NCI-H2227 treated with DMSO at 0.1 percent for 48 hours (cell line): Measurements from ENCODE around the gene GPR25.
"Not testable (repeated sequence)": the region's sequence is repeated elsewhere in the genome, so short reads cannot be mapped to it uniquely, and the experiment has no call there.

Experiments
- DNase-seq: peaks from one replicate; lab custom pipeline; 2025; lab: John Stamatoyannopoulos, UW

Gene GPR25

GRCh38 chr1:200895443-200895789 lies 22.6 kb downstream of the GPR25 start:
- DNase-seq = no peak

DNA sequence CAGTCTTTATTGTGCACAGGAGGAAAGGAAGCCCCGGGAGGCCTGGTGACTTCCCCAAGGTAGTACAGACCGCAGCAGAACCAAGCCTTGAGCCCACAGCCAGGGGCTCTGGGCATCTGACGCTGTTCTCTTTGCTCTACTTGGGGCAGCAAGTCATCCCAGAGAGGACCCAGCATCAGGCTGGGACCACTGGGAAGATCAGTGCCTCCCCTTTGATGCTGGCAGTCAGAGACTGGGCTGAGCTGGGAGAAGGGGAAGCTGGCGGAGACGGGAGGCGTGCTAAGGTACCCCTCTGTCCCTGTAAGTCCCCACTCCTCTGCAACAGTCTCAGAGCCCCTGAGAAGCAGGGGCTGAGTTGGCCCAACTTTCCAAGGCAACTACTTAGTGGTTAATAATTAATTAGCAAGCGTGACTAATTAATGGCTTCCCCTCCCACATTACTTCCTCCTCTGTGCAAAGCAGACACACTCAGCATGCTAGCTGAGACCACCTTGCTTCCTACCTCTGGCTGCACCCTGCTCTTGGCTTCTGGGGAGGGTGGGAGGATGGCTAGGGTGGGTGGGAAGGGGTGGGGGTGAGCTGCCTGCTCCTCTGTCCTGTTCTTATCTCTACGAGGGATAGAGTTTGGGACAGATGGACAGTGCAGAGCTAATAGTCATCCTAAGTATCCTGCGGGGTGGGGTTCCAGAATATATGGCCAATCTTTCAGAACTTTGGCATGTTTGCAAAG lies 23.2 kb downstream of the GPR25 start:
- DNase-seq = no peak

GRCh38 chr1:200896531-200897196 lies 23.9 kb downstream of the GPR25 start:
- no peak for DNase-seq

DNA sequence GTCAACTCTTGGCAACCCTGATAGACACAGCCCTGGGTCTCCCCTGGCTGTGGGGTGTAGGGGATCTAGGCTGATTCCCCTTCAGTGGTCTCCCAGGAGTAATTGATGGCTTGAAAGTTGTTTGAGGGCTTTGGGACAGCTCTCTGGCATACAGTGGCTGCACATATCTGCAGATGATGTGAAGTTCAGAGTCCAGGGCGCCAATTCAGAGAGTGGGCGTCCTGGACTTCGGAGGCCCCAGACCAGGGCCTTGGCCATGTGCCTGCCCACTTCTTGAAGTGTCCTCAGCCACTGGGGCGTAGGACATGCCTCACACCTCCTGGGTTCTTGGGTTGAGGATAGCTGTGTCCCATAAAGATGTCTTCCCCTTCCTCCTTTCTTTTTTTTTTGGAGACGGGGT lies 24.5 kb downstream of the GPR25 start:
- DNase-seq = no peak

- DNase-seq = no peak
These were observed 26.2 kb downstream of the GPR25 start for GRCh38 chr1:200899015-200899386.

DNA sequence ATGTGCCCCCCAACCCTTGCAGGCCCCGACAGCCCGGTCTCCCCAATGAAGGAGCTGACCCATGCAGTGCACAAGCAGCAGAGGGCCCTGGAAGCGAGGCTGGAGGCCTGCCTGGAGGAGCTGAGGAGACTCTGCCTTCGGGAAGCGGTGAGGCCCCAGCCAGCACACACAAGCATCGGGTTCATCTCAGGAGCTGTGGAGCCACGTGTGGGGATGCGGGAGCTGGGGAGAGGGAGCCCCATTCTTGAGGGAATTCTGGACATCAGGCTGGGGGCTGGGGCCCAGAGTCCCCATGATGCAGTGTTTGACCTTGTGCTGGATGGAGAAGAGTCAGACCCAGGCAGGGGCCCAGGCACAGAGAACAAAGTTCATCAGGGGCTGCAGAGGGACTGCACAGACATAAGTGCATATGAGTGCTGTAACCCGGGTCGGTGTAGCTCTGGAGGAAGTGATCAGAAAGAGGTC lies 26.7 kb downstream of the GPR25 start:
- no peak for DNase-seq

DNA sequence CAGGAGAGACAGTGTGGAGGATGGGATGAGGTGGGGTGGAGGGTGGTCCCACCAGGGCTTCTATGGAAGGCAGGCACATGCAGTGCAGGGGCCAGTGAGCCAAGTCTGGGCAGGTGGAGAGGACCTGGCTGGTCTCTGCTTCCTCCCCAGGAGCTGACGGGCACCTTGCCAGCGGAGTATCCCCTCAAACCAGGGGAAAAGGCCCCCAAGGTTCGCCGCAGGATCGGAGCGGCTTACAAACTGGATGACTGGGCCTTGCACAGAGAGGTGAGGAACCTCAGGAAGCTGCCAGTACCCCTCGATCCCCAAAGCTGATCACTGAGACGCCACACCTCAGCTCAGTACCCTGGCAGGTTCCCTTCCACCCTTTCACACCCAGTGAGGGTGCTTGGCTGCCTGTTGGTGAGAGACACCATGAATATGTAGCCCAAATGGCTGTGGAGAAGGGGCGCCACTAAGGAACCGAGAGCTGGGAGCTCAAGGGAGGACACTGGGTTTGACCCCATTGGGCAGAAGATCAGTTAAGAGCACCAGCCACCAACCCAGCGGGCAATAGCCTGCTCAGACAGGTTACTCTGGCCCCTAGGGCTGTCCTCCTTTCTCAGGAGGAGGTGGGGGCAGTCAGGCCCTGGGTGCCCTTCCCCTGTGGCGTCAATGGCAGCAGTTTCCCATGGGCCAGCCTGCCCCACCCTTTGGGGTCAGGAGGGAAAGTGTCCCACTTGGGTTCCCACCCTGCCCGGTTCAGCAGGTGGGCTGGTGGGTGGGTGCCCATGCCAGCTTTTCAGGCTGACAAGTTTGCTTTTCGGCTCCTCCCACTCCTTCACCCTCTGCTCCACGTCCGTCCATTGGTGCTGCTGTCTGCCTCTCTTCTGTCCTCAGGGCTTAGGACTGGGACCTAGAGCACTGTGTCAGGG lies 27.4 kb downstream of the GPR25 start:
- no peak for DNase-seq

GRCh38 chr1:200900877-200901276 lies 28.1 kb downstream of the GPR25 start:
- no peak for DNase-seq

- no peak for DNase-seq
These were observed 28.6 kb downstream of the GPR25 start for GRCh38 chr1:200901350-200901749.

DNA sequence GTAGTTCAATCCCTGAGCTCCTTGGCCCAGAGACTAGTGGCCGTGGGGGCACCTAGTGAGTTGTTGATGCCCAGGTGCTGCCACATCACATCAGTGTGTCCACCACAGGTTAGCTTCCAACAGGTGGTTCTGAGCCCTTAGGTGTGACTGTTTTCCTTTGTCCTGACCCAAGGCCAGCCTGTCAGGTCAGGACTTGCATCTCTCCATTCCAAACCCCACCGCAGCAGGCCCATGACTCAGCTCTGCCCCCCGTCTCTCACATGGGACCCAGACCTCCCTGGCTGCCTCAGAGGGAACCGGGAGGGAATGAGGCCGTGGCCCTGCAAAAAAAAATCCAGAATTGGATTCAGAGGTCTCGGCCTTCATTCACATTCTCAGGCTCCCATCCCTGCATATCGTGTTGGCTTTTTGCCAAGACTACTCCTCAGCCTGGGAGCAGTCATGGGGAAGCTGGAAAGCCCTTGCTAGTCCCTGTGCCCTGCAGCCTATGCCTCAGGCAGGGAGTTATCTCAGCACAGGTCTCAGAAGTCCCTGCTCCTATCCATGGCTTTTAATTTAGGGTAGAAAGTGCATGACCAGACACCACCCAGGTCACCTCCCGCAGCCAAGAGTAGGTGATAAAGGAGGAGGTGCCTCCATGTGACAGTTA lies 29.1 kb downstream of the GPR25 start:
- no peak for DNase-seq

DNA sequence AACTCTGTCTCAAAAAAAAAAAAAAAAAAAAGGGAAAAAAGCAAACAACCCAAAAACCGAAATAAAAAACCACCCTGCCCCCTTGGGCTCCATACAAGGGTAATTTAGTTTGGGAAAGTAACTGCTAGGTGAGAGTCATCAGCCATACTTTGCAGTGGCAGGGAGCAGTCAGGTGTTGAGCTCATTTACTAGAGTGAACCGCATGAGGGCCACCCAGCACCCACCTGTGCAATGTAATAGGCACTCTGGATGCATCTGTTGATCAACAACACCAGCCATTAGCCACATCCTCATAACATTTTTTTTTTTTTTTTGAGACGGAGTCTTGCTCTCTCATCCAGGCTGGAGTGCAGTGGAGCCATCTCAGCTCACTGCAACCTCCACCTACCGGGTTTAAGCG lies 31.0 kb downstream of the GPR25 start:
- no peak for DNase-seq

GRCh38 chr1:200904772-200905171 lies 32.0 kb downstream of the GPR25 start:
- no peak for DNase-seq

DNA sequence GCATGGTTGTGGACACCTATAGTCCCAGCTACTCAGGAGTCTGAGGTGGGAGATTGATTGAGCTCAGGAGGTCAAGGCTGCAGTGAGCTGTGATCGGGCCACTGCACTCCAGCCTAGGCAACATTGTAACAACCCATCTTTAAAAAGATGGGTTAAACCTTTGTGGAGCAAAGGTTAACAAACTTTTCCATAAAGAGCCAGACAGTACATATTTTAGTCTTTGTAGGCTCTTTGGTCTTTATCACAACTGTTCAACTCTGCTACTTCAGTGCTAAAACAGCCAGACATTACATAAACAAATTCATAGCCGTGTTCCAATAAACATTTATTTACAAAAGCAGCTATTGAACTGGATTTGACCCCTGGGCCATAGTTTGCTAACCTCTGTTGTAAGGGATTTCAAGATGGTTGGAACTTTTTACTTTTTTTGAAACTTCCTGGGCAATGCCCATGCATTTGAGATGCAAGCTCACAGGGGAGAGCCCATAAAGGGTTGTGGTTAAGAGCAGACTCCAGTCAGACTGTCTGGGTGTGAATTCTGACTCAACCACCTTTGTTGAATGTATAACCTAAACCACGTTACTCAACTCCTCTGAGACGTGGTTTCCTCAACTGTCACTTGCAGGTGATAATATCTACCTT lies 32.8 kb downstream of the GPR25 start:
- no peak for DNase-seq

- no peak for DNase-seq
These were observed 33.7 kb downstream of the GPR25 start for GRCh38 chr1:200906491-200906890.

DNA sequence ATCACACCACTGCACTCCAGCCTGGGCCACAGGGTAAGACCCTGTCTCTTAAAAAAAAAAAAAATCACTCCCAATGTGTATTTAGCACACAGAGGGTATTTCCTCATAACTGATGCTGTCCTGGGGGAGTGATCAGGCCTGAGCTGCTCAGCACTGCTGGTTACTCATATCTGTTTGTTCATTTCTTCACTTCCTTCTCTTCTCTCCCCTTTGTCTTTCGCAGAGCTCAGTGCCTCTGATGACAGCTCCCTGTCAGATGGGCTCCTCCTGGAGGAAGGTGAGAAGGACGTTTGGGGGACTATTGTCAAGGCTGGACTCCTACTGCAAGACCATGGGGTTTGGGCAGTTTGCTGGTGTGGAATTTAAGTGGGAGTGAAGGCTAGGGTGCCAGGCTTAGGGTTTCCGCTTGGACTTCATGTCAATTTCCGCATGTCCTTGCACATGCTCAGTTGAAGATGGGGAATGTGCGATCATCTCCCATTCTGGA lies 34.9 kb downstream of the GPR25 start:
- DNase-seq = no peak

GRCh38 chr1:200908191-200908868 lies 35.5 kb downstream of the GPR25 start:
- DNase-seq = no peak

GRCh38 chr1:200909071-200909470 lies 36.3 kb downstream of the GPR25 start:
- DNase-seq = no peak

- no peak for DNase-seq
These were observed 37.0 kb downstream of the GPR25 start for GRCh38 chr1:200909757-200910239.

DNA sequence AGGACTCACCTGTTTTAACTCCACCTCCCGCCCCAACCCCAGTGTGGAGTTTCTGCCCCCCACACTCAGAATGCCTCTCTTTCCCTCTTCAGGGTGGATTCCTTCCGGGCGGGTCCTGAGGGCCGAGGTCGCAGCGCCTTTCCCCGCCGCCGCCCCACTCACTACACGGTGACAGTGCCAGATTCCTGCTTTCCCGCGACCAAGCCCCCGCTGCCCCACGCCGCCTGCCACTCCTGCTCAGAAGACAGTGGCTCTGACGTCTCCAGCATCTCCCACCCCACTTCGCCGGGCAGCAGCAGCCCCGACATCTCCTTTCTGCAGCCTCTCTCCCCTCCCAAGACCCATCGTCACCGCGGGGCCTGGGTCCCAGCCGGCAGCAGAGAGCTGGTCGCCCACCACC lies 38.6 kb downstream of the GPR25 start:
- DNase-seq = no peak

- not testable (repeated sequence) for DNase-seq
These were observed 39.2 kb downstream of the GPR25 start for GRCh38 chr1:200911936-200912335.
